Sigmoid colon (tissue), 4 donors: ENCODE results near the gene SLC9B2.

Source experiments
- CTCF ChIP-seq, 4 experiments: fragments of 450-650 bp in 3 of 4; fragments of 200-600 bp in 1 of 4; IDR thresholded peaks; one replicate each; pipeline ENCODE4 v1.5.1; 2016 to 2019; ENCODE audit warnings: antibody characterized with exemption in 4 of 4, mild to moderate bottlenecking in 3 of 4, moderate library complexity in 2 of 4
- POLR2AphosphoS5 ChIP-seq, 4 donors: sonication (generic); formaldehyde crosslinking; IDR thresholded peaks; one replicate each; pipeline ENCODE4 v1.6.1; 2017; ENCODE audit warnings: antibody characterized with exemption in 4 of 4

GRCh38 chr4:103073792-103074438 lies 2.6 kb downstream of the SLC9B2 start:
- TF ChIP-seq CTCF (IDR thresholded peaks at IDR 0.05) (no peak), POLR2AphosphoS5 (IDR thresholded peaks at IDR 0.05) (no peak)
